ENCODE measurements around the gene TP53RK.

The TP53RK gene

DNA sequence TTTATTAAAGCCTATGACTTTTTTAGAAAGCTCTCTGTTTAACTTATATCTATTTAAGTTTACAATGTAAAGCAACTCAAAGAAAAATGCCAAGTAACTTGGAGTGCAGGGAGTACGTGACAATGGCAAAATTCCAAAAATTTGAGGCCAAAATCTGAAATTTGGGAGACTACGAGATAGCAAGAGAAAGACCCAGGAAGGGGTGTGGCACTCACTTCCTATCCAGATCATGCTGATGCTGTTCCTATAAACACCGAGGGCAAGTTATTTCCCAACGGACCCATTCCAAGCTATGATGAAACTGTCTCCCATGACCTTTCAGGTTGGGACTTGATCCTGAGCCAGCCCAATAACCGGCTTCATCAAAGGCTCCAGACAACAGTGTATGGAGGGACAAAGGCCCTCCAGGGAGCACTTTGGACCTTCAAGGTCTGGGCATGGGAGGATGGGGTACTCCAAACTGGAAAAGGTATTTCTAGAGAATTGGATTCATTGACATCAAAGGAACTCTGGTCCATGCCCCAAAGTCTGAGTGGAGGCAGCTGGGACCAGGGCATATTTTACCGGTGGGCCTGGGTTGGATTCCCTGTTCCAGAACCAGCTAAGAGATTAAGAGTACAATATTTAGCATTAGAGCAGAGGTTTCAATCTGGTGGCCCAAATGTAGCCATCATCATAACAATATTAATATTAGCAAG, 22.3 kb downstream of the TP53RK start:
- H3K27ac ChIP-seq: peak overlapping the region; percentile 18; the same call in 1 of the 2 replicates
- peak; percentile 81 for DNase-seq (ENCODE audit: low spot score)
- ChIA-PET POLR2A (ENCODE audit: low non-redundant PET) (no interaction called here), CTCF (interaction anchor here (1.2 kb wide), 2 partner anchors 10 to 14 kb away, joined by 5 to 8 read pairs; no protein-coding TSS in a partner anchor)
- TF ChIP-seq, protein P1, sequence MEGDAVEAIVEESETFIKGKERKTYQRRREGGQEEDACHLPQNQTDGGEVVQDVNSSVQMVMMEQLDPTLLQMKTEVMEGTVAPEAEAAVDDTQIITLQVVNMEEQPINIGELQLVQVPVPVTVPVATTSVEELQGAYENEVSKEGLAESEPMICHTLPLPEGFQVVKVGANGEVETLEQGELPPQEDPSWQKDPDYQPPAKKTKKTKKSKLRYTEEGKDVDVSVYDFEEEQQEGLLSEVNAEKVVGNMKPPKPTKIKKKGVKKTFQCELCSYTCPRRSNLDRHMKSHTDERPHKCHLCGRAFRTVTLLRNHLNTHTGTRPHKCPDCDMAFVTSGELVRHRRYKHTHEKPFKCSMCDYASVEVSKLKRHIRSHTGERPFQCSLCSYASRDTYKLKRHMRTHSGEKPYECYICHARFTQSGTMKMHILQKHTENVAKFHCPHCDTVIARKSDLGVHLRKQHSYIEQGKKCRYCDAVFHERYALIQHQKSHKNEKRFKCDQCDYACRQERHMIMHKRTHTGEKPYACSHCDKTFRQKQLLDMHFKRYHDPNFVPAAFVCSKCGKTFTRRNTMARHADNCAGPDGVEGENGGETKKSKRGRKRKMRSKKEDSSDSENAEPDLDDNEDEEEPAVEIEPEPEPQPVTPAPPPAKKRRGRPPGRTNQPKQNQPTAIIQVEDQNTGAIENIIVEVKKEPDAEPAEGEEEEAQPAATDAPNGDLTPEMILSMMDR (conservative IDR thresholded peaks at IDR 0.05; ENCODE audit: low read depth): no peak

DNA sequence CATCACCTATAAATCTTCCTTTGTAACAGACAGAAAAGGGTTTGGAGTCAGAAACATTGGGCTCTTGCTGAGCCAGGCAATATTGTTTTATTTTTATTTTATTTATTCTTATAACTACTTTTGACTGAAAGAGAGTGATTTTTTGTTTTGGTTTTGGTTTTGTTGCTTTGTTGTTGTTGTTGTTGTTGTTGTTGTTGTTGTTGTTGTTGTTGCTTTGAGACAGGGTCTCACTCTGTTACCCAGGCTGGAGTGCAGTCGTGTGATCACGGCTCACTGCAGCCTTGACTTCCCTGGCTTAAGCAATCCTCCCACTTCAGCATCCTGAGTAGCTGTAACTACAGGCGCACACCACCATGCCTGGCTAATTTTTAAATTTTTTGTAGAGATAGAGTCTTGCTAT, 22.9 kb downstream of the TP53RK start:
- CTCF ChIA-PET: interaction anchor here (1.2 kb wide), 1 partner anchor 9 kb away, joined by 8 read pairs; no protein-coding TSS in a partner anchor
- TF ChIP-seq, protein P1 (conservative IDR thresholded peaks at IDR 0.05; ENCODE audit: low read depth): no peak
- POLR2A ChIA-PET (ENCODE audit: low non-redundant PET): no interaction called here
- DNase-seq (ENCODE audit: low spot score): no peak
- H3K27ac ChIP-seq: peak overlapping the region; percentile 18; the same call in 1 of the 2 replicates

DNA sequence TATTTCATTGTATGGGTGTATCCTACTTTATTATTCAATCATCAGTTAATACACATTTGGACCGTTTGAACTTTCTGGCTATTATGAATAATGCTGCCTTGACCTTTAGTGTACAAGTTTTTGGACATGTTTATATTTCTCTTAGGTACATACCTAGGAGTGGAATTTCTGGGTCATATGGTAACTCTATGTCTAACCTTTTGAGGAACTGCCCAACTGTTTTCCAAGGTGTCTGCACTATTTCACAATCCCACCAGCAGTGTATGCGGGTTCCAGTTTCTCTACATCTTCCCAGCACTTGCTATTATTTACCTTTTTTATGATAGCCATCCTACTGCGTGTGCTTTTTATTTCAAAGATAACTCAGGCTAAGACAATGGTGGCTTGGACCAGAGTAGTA, 23.6 kb downstream of the TP53RK start:
- ChIA-PET POLR2A (ENCODE audit: low non-redundant PET) (no interaction called here), CTCF (no interaction called here)
- no peak for DNase-seq (ENCODE audit: low spot score)
- TF ChIP-seq, protein P1 (conservative IDR thresholded peaks at IDR 0.05; ENCODE audit: low read depth): no peak
- H3K27ac ChIP-seq: no peak overlapping the region

DNA sequence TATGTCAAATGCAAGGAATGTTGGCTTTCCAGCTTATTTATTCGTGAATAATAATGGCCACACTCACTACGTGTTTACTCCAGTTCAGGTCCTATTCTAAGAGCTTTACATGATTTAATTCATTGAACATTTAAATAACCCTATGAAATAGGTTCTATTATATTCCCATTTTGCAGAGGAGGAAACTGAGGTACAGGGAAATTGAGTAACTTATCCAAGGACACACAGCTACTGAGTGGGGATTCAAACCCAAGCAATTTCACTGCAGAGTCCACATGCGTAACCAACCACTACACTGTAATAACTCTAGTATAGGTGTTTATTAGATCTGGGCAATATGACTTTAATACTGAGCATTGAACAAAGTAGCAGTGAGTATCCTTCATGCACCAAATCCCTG, 25.7 kb downstream of the TP53RK start:
- ChIA-PET CTCF (interaction anchor here (1.1 kb wide), 1 partner anchor 17 kb away, joined by 3 read pairs; no protein-coding TSS in a partner anchor), POLR2A (ENCODE audit: low non-redundant PET) (no interaction called here)
- DNase-seq (ENCODE audit: low spot score): no peak
- TF ChIP-seq, protein P1 (conservative IDR thresholded peaks at IDR 0.05; ENCODE audit: low read depth): no peak
- no peak overlapping the region for H3K27ac ChIP-seq

DNA sequence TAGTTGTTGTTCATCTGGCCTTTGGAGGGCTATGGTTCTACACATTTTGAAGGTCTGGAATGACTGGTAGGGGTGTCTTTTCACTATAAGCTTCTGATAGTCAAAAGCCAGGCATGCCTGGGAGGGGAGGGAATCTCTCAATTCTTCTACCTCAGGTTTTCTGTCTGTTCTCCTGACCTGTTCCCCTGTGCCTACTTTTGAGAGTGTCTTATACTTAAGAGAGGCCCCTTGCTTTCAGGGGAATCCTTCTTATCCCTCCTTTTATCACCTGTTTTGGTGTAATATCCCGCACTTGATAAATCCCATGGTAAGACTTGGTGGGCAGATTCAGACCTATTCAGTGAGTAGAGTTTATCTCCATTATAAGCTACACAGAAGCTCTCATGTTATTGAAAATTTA, 27.6 kb downstream of the TP53RK start:
- DNase-seq (ENCODE audit: low spot score): no peak
- ChIA-PET POLR2A (ENCODE audit: low non-redundant PET) (no interaction called here), CTCF (interaction anchor here (0.6 kb wide), 1 partner anchor 53 kb away, joined by 3 read pairs; no protein-coding TSS in a partner anchor)
- H3K27ac ChIP-seq: no peak overlapping the region
- TF ChIP-seq, protein P1 (conservative IDR thresholded peaks at IDR 0.05; ENCODE audit: low read depth): no peak

DNA sequence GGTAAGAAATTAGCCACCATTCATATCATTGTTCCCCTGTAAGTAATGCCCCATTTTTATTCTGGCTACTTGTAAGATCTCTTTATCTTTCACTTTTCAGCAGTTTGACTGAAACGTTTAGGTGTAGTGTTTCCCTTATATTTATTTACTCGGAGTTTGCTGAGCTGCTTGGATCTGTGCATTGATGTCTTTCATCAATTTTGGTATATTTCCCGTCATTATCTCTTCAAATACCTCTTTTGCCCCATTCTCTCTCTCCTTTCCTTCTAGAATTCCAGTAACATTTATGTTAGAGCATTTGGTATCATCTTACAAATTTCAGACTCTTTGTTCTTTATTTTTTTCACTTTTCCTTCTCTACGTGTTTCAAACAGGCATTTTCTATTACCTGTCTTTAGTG, 28.8 kb downstream of the TP53RK start:
- TF ChIP-seq, protein P1 (conservative IDR thresholded peaks at IDR 0.05; ENCODE audit: low read depth): no peak
- DNase-seq (ENCODE audit: low spot score): no peak
- ChIA-PET POLR2A (ENCODE audit: low non-redundant PET) (no interaction called here), CTCF (no interaction called here)
- H3K27ac ChIP-seq: no peak overlapping the region
